ENCODE measurements around the gene FBXO3.

The FBXO3 gene

GRCh38 chr11:33700502-33701271 is 73.6 kb downstream of the FBXO3 start, which contains the start of gene C11orf91:
TSS of gene C11orf91 (minus strand) at chr11:33700826. CDS start at chr11:33700740, 86 bp downstream.
- DNase-seq: peak; percentile 98

- no peak for DNase-seq
Measured at GRCh38 chr11:33700063-33700501, 74.2 kb downstream of the FBXO3 start.

- DNase-seq: no peak
Measured at GRCh38 chr11:33699515-33700062, 74.7 kb downstream of the FBXO3 start.

- no peak for DNase-seq
Measured at GRCh38 chr11:33698921-33699320, 75.4 kb downstream of the FBXO3 start.

GRCh38 chr11:33697997-33698396 is 76.3 kb downstream of the FBXO3 start:
- no peak for DNase-seq

GRCh38 chr11:33696931-33697638 is 77.2 kb downstream of the FBXO3 start:
- DNase-seq: no peak

- no peak for DNase-seq
Measured at GRCh38 chr11:33696411-33696810, 77.9 kb downstream of the FBXO3 start.

- DNase-seq: no peak
Measured at GRCh38 chr11:33695051-33695566, 79.2 kb downstream of the FBXO3 start.

GRCh38 chr11:33694346-33695050 is 79.8 kb downstream of the FBXO3 start:
- no peak for DNase-seq

GRCh38 chr11:33692541-33692940 is 81.8 kb downstream of the FBXO3 start:
- no peak for DNase-seq

GRCh38 chr11:33692013-33692504 is 82.3 kb downstream of the FBXO3 start:
- no peak for DNase-seq

- no peak for DNase-seq
Measured at GRCh38 chr11:33691066-33691864, 83.1 kb downstream of the FBXO3 start.
